Progenitor cell of endocrine pancreas (in vitro differentiated cells): ENCODE measurements around the gene SHISAL1. TPM values are rescaled to one million over a fixed set of nuclear protein-coding genes. Genes with fewer than 3 reads are reported as not detected.

Experiments used
- DNase-seq: peaks from one replicate; pipeline ENCODE4 v3.0.0; 2021; ENCODE audit warnings: low spot score; ENCODE audit not compliant: unreplicated experiment
- H3K27ac Mint-ChIP-seq: 2 replicates; pipeline ENCODE4 v1.8.0; 2021; ENCODE audit warnings: mild to moderate bottlenecking, moderate library complexity, mixed read lengths
- H3K27me3 Mint-ChIP-seq: 2 replicates; pipeline ENCODE4 v1.8.0; 2021; ENCODE audit warnings: mixed read lengths
- H3K36me3 Mint-ChIP-seq: 2 replicates; pipeline ENCODE4 v1.8.0; 2022; ENCODE audit warnings: mixed read lengths; ENCODE audit not compliant: insufficient read depth
- H3K4me1 Mint-ChIP-seq: 2 replicates; pipeline ENCODE4 v1.8.0; 2021; ENCODE audit warnings: low read depth, mixed read lengths
- H3K4me3 Mint-ChIP-seq: 2 replicates; pipeline ENCODE4 v1.8.0; 2021; ENCODE audit warnings: low read depth, mild to moderate bottlenecking, moderate library complexity, mixed read lengths
- H3K9me3 Mint-ChIP-seq: 2 replicates; pipeline ENCODE4 v1.8.0; 2021; ENCODE audit warnings: low read depth, mixed read lengths
- total RNA-seq: library from RNA; stranded (reverse); gene quantifications from 2 replicates; pipeline ENCODE4 v1.2.1, GENCODE V29; 2021
- TF ChIP-seq, protein P1 (sequence below): fragments of 200-600 bp; sonication (generic); IDR thresholded peaks from one replicate; pipeline ENCODE4 v1.5.0; 2021; ENCODE audit warnings: antibody characterized with exemption, mild to moderate bottlenecking; ENCODE audit not compliant: unreplicated experiment

Gene SHISAL1
- total RNA-seq, 1 donor from 2014 or later, result 0.46 TPM

- Mint-ChIP-seq H3K36me3 (no peaks in the 10 kb centered on the region), H3K9me3 (no peaks in the 10 kb centered on the region), H3K4me3 (no peak overlapping the region), H3K4me1 (no peaks in the 10 kb centered on the region), H3K27me3 (peaks cover 27% of the 10 kb centered on the region), H3K27ac (no peak overlapping the region)
- no peak for DNase-seq
- TF ChIP-seq, protein P1, sequence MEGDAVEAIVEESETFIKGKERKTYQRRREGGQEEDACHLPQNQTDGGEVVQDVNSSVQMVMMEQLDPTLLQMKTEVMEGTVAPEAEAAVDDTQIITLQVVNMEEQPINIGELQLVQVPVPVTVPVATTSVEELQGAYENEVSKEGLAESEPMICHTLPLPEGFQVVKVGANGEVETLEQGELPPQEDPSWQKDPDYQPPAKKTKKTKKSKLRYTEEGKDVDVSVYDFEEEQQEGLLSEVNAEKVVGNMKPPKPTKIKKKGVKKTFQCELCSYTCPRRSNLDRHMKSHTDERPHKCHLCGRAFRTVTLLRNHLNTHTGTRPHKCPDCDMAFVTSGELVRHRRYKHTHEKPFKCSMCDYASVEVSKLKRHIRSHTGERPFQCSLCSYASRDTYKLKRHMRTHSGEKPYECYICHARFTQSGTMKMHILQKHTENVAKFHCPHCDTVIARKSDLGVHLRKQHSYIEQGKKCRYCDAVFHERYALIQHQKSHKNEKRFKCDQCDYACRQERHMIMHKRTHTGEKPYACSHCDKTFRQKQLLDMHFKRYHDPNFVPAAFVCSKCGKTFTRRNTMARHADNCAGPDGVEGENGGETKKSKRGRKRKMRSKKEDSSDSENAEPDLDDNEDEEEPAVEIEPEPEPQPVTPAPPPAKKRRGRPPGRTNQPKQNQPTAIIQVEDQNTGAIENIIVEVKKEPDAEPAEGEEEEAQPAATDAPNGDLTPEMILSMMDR, result no peak
These were observed 36.3 kb upstream of the SHISAL1 start for GRCh38 chr22:44348971-44349560.

DNA sequence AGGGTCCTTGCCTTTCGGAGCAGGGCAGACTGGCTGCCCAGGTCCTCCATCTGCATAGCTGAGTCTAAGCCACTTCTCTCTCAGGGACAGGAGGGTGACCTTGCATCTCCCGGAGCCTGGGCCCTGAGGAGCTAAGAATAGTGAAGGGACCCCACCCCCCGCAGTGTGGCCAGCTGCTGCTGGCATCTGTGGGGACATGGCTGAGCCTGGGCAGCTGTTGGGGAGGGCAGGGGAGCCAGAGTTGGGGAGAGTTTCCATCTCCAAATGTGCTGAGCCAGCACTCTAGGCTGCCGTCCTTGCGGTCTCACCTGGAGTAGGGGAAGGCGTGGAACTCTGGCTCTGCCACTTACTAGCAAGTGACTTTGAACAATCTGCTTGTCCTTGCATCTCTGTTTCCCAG, 34.8 kb upstream of the SHISAL1 start:
- TF ChIP-seq, protein P1, result no peak
- no peaks in the 10 kb centered on the region for H3K4me1 Mint-ChIP-seq
- no peak overlapping the region for H3K4me3 Mint-ChIP-seq
- no peaks in the 10 kb centered on the region for H3K36me3 Mint-ChIP-seq
- no peaks in the 10 kb centered on the region for H3K9me3 Mint-ChIP-seq
- DNase-seq, result no peak
- peaks cover 30% of the 10 kb centered on the region for H3K27me3 Mint-ChIP-seq
- H3K27ac Mint-ChIP-seq, result no peak overlapping the region

GRCh38 chr22:44347080-44347479, 34.3 kb upstream of the SHISAL1 start:
- Mint-ChIP-seq H3K9me3 (no peaks in the 10 kb centered on the region), H3K36me3 (no peaks in the 10 kb centered on the region), H3K27ac (no peak overlapping the region), H3K4me3 (no peak overlapping the region), H3K27me3 (peaks cover 30% of the 10 kb centered on the region), H3K4me1 (no peaks in the 10 kb centered on the region)
- DNase-seq, result no peak
- TF ChIP-seq, protein P1, result no peak

- no peak for DNase-seq
- H3K27me3 Mint-ChIP-seq, result peaks cover 30% of the 10 kb centered on the region
- H3K27ac Mint-ChIP-seq, result no peak overlapping the region
- H3K36me3 Mint-ChIP-seq, result no peaks in the 10 kb centered on the region
- H3K9me3 Mint-ChIP-seq, result no peaks in the 10 kb centered on the region
- H3K4me3 Mint-ChIP-seq, result no peak overlapping the region
- peaks cover 2% of the 10 kb centered on the region for H3K4me1 Mint-ChIP-seq
- TF ChIP-seq, protein P1, result no peak
These were observed 33.1 kb upstream of the SHISAL1 start for GRCh38 chr22:44345872-44346271.

DNA sequence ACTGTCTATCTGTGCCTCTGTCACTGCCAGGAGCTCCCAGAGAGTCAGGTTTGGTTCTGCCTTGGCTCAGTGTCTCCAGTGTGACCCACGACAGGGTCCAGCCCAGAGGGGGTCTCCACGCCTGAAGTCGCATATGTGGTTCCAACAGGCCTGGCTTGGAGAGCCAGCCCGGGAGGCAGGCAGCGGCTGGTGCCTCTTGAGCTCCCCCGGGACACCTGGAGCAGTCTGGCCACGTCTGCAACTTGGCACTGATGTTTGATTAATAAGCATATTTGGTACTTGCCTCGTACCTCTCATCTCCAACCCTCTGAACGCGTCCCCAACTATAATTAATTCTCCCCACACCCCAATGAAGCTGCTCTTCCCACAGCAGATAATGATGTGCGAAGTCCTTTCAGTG, 31.7 kb upstream of the SHISAL1 start:
- H3K27me3 Mint-ChIP-seq, result peaks cover 24% of the 10 kb centered on the region
- no peaks in the 10 kb centered on the region for H3K36me3 Mint-ChIP-seq
- no peaks in the 10 kb centered on the region for H3K9me3 Mint-ChIP-seq
- H3K27ac Mint-ChIP-seq, result no peak overlapping the region
- peaks cover 2% of the 10 kb centered on the region for H3K4me1 Mint-ChIP-seq
- H3K4me3 Mint-ChIP-seq, result no peak overlapping the region
- no peak for DNase-seq
- TF ChIP-seq, protein P1, result no peak
